SK-N-SH treated with all-trans-retinoic acid at 6 μM for 48 hours (cell line): Measurements from ENCODE around the gene SH3RF1.

Experiments used
- ARNTL ChIP-seq: fragments of 450-650 bp; formaldehyde crosslinking; IDR thresholded peaks from 2 replicates; pipeline ENCODE4 v1.5.0; 2020; ENCODE audit warnings: low read depth, mild to moderate bottlenecking, moderate library complexity, borderline replicate concordance
- BACH2 ChIP-seq: fragments of 250-450 bp; sonication (Bioruptor Pico); IDR thresholded peaks from 2 replicates; pipeline ENCODE4 v1.9.0; 2021; ENCODE audit warnings: mild to moderate bottlenecking, borderline replicate concordance
- CREB5 ChIP-seq: fragments of 250-450 bp; sonication (Bioruptor Pico); IDR thresholded peaks from 2 replicates; pipeline ENCODE4 v1.5.1; 2020; ENCODE audit warnings: low read depth, mild to moderate bottlenecking, moderate library complexity
- CSRNP3 ChIP-seq: fragments of 250-450 bp; sonication (Bioruptor Pico); IDR thresholded peaks from 2 replicates; pipeline ENCODE4 v1.5.1; 2021; ENCODE audit warnings: mild to moderate bottlenecking, moderate library complexity
- ISL1 ChIP-seq: fragments of 250-450 bp; sonication (Bioruptor Pico); IDR thresholded peaks from 2 replicates; pipeline ENCODE4 v2.1.2; 2022; ENCODE audit warnings: mild to moderate bottlenecking, moderate library complexity
- PPARA ChIP-seq: fragments of 250-450 bp; sonication (Bioruptor Pico); IDR thresholded peaks from 2 replicates; pipeline ENCODE4 v1.5.0; 2020; ENCODE audit warnings: mild to moderate bottlenecking, borderline replicate concordance
- RARB ChIP-seq: fragments of 250-450 bp; sonication (Bioruptor Pico); IDR thresholded peaks from 2 replicates; pipeline ENCODE4 v1.8.0; 2021; ENCODE audit warnings: mild to moderate bottlenecking, moderate library complexity
- TOX ChIP-seq: fragments of 250-450 bp; sonication (Bioruptor Pico); IDR thresholded peaks from 2 replicates; pipeline ENCODE4 v1.8.0; 2021; ENCODE audit warnings: mild to moderate bottlenecking, moderate library complexity, borderline replicate concordance
- TSHZ2 ChIP-seq: fragments of 250-450 bp; sonication (Bioruptor Pico); IDR thresholded peaks from 2 replicates; pipeline ENCODE4 v1.5.0; 2020; ENCODE audit warnings: mild to moderate bottlenecking, moderate library complexity
- ZFP3 ChIP-seq: fragments of 250-450 bp; sonication (Bioruptor Pico); IDR thresholded peaks from 2 replicates; pipeline ENCODE4 v1.5.0; 2020; ENCODE audit warnings: mild to moderate bottlenecking, moderate library complexity
- ZFP30 ChIP-seq: fragments of 450-650 bp; formaldehyde crosslinking; IDR thresholded peaks from 2 replicates; pipeline ENCODE4 v1.5.0; 2022; ENCODE audit warnings: mild to moderate bottlenecking, moderate library complexity
- ZNF70 ChIP-seq: fragments of 450-650 bp; formaldehyde crosslinking; IDR thresholded peaks from 2 replicates; pipeline ENCODE4 v1.5.0; 2020; ENCODE audit warnings: mild to moderate bottlenecking, moderate library complexity
- ZNF8 ChIP-seq: fragments of 450-650 bp; formaldehyde crosslinking; IDR thresholded peaks from 2 replicates; pipeline ENCODE4 v1.5.0; 2020; ENCODE audit warnings: mild to moderate bottlenecking, moderate library complexity

- no peak for TF ChIP-seq BACH2 (CRISPR knock-in tag)
- no peak for TF ChIP-seq ZNF70 (CRISPR knock-in tag)
- TF ChIP-seq ZFP30 (CRISPR knock-in tag): no peak
- no peak for TF ChIP-seq TSHZ2
- no peak for TF ChIP-seq CREB5 (CRISPR knock-in tag)
- TF ChIP-seq ARNTL (CRISPR knock-in tag): no peak
- no peak for TF ChIP-seq ISL1 (CRISPR knock-in tag)
- TF ChIP-seq CSRNP3: no peak
- TF ChIP-seq ZNF8 (CRISPR knock-in tag): no peak
- TF ChIP-seq RARB: no peak
- TF ChIP-seq PPARA (CRISPR knock-in tag): no peak
- TF ChIP-seq TOX (CRISPR knock-in tag): no peak
- TF ChIP-seq ZFP3: no peak
These were observed 49.8 kb downstream of the SH3RF1 start for GRCh38 chr4:169220854-169221411.
